GM12878 (cell line): ENCODE data around the gene MGME1. TPM values are rescaled to one million over a fixed set of nuclear protein-coding genes. Genes with fewer than 3 reads are reported as not detected.

Experiments used
- ATAC-seq: fragments of 200-7000 bp; cut with Tn5 transposase; 3 replicates; pipeline ENCODE4 v1.9.1; 2020; ENCODE audit warnings: mild to moderate bottlenecking, moderate library complexity
- BruUV-seq: library from RNA; stranded (reverse); fragments of 400-500 nt; replicated peaks from 2 replicates; lab custom pipeline; 2021; lab: Mats Ljungman, UMichigan
- CTCF ChIA-PET: fragments of 300-600 bp; sonication (Branson Sonifier 250); formaldehyde crosslinking; extraction: SDS; loops from one replicate; lab custom pipeline; 2021; ENCODE audit warnings: inconsistent platforms; lab: Yijun Ruan, JAX
- POLR2A ChIA-PET: fragments of 350-600 bp; formaldehyde crosslinking; extraction: SDS; loops from one replicate; lab custom pipeline; 2021; ENCODE audit warnings: inconsistent platforms; lab: Charles Lee
- RAD21 ChIA-PET: fragments of 300-600 bp; sonication (Branson Sonifier 250); formaldehyde crosslinking; loops from one replicate; lab custom pipeline; 2023; ENCODE audit warnings: antibody characterized with exemption; ENCODE audit not compliant: unreplicated experiment; lab: Charles Lee
- SMC1A ChIA-PET: fragments of 300-600 bp; sonication (Branson Sonifier 250); formaldehyde crosslinking; loops from one replicate; lab custom pipeline; 2023; ENCODE audit not compliant: unreplicated experiment, uncharacterized antibody; lab: Charles Lee
- DNase-seq: peaks from one replicate; pipeline ENCODE4 v3.0.0-alpha.2; 2011; ENCODE audit warnings: low read depth, low spot score
- FAIRE-seq: peaks from 3 replicates; lab custom pipeline; 2011; peaks lifted over from hg19 to GRCh38; lab: Jason Lieb, UNC
- H2AFZ ChIP-seq: 2 replicates; pipeline ENCODE4 v1.6.0; 2011; ENCODE audit warnings: low read depth, low read length, control low read depth; ENCODE audit not compliant: control insufficient read depth
- H3K27ac ChIP-seq: 2 replicates; pipeline ENCODE4 v1.5.1; 2011; ENCODE audit warnings: control low read depth; ENCODE audit not compliant: control insufficient read depth, insufficient read depth
- H3K27me3 ChIP-seq, 2 experiments: replicated peaks in 1 of 2; 2 replicates each; pipeline versions ENCODE4 v1.6.0 to v1.6.1; 2011; ENCODE audit warnings: low read length in 1 of 2; ENCODE audit not compliant: control insufficient read depth in 2 of 2, insufficient read depth in 2 of 2
- H3K36me3 ChIP-seq, 2 experiments: 2 replicates each; pipeline ENCODE4 v1.5.1; 2011; ENCODE audit warnings: low read length in 1 of 2; ENCODE audit not compliant: control insufficient read depth in 2 of 2, insufficient read depth in 2 of 2
- H3K4me1 ChIP-seq: 2 replicates; pipeline ENCODE4 v1.6.1; 2011; ENCODE audit warnings: mild to moderate bottlenecking, low read length, moderate library complexity, mixed read lengths; ENCODE audit not compliant: control insufficient read depth, insufficient read depth
- H3K4me2 ChIP-seq: 2 replicates; pipeline ENCODE4 v1.6.0; 2011; ENCODE audit warnings: control low read depth; ENCODE audit not compliant: control insufficient read depth, insufficient read depth
- H3K4me3 ChIP-seq: fragments of 200-600 bp; sonication (generic); 2 replicates; pipeline ENCODE4 v1.5.1; 2016
- H3K79me2 ChIP-seq: 2 replicates; pipeline ENCODE4 v1.6.0; 2011; ENCODE audit warnings: low read length; ENCODE audit not compliant: control insufficient read depth, insufficient read depth
- H3K9ac ChIP-seq: 2 replicates; pipeline ENCODE4 v1.8.0; 2011; ENCODE audit warnings: low read length, control low read depth, mixed read lengths; ENCODE audit not compliant: control insufficient read depth, insufficient read depth
- H3K9me3 ChIP-seq: replicated peaks from 3 replicates; pipeline ENCODE4 v1.5.1; 2011; ENCODE audit warnings: mild to moderate bottlenecking, low read length; ENCODE audit not compliant: control insufficient read depth, insufficient read depth
- H4K20me1 ChIP-seq: 2 replicates; pipeline ENCODE4 v1.6.0; 2011; ENCODE audit not compliant: control insufficient read depth, insufficient read depth
- BMI1 ChIP-seq: fragments of 450-650 bp; IDR thresholded peaks from 2 replicates; pipeline ENCODE4 v1.6.1; 2016; ENCODE audit warnings: mild to moderate bottlenecking, moderate library complexity, borderline replicate concordance
- CBFB ChIP-seq: IDR thresholded peaks from 2 replicates; pipeline ENCODE4 v1.6.1; 2016; ENCODE audit warnings: antibody characterized with exemption, low read depth
- CEBPB ChIP-seq, 2 experiments: fragments of 150-350 bp in 1 of 2; IDR thresholded peaks; 2 replicates each; pipeline ENCODE4 v1.6.1; 2012 to 2014; ENCODE audit warnings: low read depth in 2 of 2, low read length in 2 of 2, borderline replicate concordance in 1 of 2, inconsistent platforms in 1 of 2
- CHD1 ChIP-seq: IDR thresholded peaks from 2 replicates; pipeline ENCODE4 v1.6.1; 2012; ENCODE audit warnings: low read depth, low read length, improper control_type of control experiment
- HCFC1 ChIP-seq: fragments of 150-350 bp; IDR thresholded peaks from 2 replicates; pipeline ENCODE4 v1.6.1; 2014; ENCODE audit warnings: low read length
- HDAC2 ChIP-seq: fragments of 200-600 bp; sonication (generic); IDR thresholded peaks from 2 replicates; pipeline ENCODE4 v1.6.1; 2017
- HDGF ChIP-seq: fragments of 450-650 bp; IDR thresholded peaks from 2 replicates; pipeline ENCODE4 v1.6.1; 2016; ENCODE audit warnings: antibody characterized with exemption
- MEF2A ChIP-seq: IDR thresholded peaks from 2 replicates; pipeline ENCODE4 v1.6.1; 2011; ENCODE audit warnings: low read depth, mild to moderate bottlenecking, low read length, moderate library complexity; ENCODE audit not compliant: insufficient read depth
- MTA3 ChIP-seq: IDR thresholded peaks from 2 replicates; pipeline ENCODE4 v1.6.1; 2012; ENCODE audit warnings: low read length, inconsistent platforms, borderline replicate concordance
- NFYB ChIP-seq: IDR thresholded peaks from 2 replicates; pipeline ENCODE4 v1.6.1; 2011; ENCODE audit warnings: low read depth, mild to moderate bottlenecking, low read length, improper control_type of control experiment, moderate library complexity; ENCODE audit not compliant: insufficient read depth
- PML ChIP-seq: IDR thresholded peaks from 2 replicates; pipeline ENCODE4 v1.6.1; 2012; ENCODE audit warnings: low read length, inconsistent platforms
- POLR2AphosphoS2 ChIP-seq: IDR thresholded peaks from 2 replicates; pipeline ENCODE4 v1.6.1; 2011; ENCODE audit warnings: low read depth, mild to moderate bottlenecking, low read length, improper control_type of control experiment, moderate library complexity
- RBBP5 ChIP-seq: fragments of 200-600 bp; sonication (generic); conservative IDR thresholded peaks from 2 replicates; pipeline ENCODE4 v1.6.1; 2016
- RUNX3 ChIP-seq: IDR thresholded peaks from 2 replicates; pipeline ENCODE4 v1.6.1; 2012; ENCODE audit warnings: low read length, inconsistent platforms
- SIN3A ChIP-seq: IDR thresholded peaks from 2 replicates; pipeline ENCODE4 v1.6.1; 2012; ENCODE audit warnings: low read depth, low read length, improper control_type of control experiment
- SPI1 ChIP-seq: IDR thresholded peaks from 2 replicates; pipeline ENCODE4 v1.6.1; 2011; ENCODE audit warnings: low read depth, mild to moderate bottlenecking, low read length, moderate library complexity, borderline replicate concordance; ENCODE audit not compliant: insufficient read depth
- TAF1 ChIP-seq: IDR thresholded peaks from 2 replicates; pipeline ENCODE4 v1.6.1; 2011; ENCODE audit warnings: mild to moderate bottlenecking, low read depth, low read length, borderline replicate concordance
- ZNF207 ChIP-seq: fragments of 450-650 bp; IDR thresholded peaks from 2 replicates; pipeline ENCODE4 v1.6.1; 2014; ENCODE audit warnings: antibody characterized with exemption, mild to moderate bottlenecking, borderline replicate concordance
- WGBS: methylation state at CpG from one replicate; pipeline ENCODE4 v1.1.6; 2016; ENCODE audit warnings: low lambda C conversion rate; ENCODE audit not compliant: insufficient replicate concordance, insufficient coverage; ENCODE audit errors: missing lambda C conversion rate; 5-methylcytosine and 5-hydroxymethylcytosine counted together
- in situ Hi-C: fragments of 300-500 bp; cut with MboI; formaldehyde crosslinking; loops from 9 replicates; pipeline ENCODE4 v1.14.3; 2018; ENCODE audit warnings: mixed read lengths
- intact Hi-C: fragments of 100-400 bp; cut with micrococcal nuclease; formaldehyde crosslinking; loops from one replicate; pipeline ENCODE4 v1.14.2; 2022; ENCODE audit not compliant: unreplicated experiment
- polyA plus RNA-seq, 11 experiments: library from polyadenylated mRNA; depleted of rRNA in 4 of 11; unstranded in 6 of 11; stranded (reverse) in 5 of 11; fragments of >200 nt; fragmentation: Nextera tagmentation in 4 of 11; fragmentation: Illumina TruSeq in 1 of 11; extraction: Ambion mirVana in 4 of 11; extraction: Trizol in 1 of 11; gene quantifications; 1 replicate in 1 of 11; 2 replicates in 10 of 11; pipeline versions ENCODE4 v1.2.1 to v1.2.3, GENCODE V29; 2011 to 2016; ENCODE audit warnings: inconsistent platforms in 2 of 11, missing spikeins in 2 of 11, low read depth in 1 of 11
- total RNA-seq, 4 experiments: library from RNA; depleted of rRNA in 3 of 4; stranded (reverse); fragments of >200 nt in 3 of 4; fragmentation: Illumina TruSeq in 1 of 4; extraction: Trizol in 1 of 4; gene quantifications; 2 replicates each; pipeline versions ENCODE4 v1.2.1 to v1.2.3, GENCODE V29; 2013 to 2021
- TF ChIP-seq, protein P1 (sequence below): fragments of 150-350 bp; IDR thresholded peaks from 2 replicates; pipeline ENCODE4 v1.6.1; 2014; ENCODE audit warnings: mild to moderate bottlenecking, low read depth, low read length
- TF ChIP-seq, protein P2 (sequence below): IDR thresholded peaks from 2 replicates; pipeline ENCODE4 v1.6.1; 2011; ENCODE audit warnings: low read depth, low read length, improper control_type of control experiment, borderline replicate concordance
- TF ChIP-seq, protein P3 (sequence below): fragments of 450-650 bp; IDR thresholded peaks from 2 replicates; pipeline ENCODE4 v1.6.1; 2017; ENCODE audit warnings: low read depth, mild to moderate bottlenecking, moderate library complexity

Gene MGME1
- total and polyA plus RNA-seq, 10 of the 15 experiments (the other 5 are each of a cell fraction or from before 2014, with no cell fraction given) = 13.4 to 44.8 (median 30.6) TPM

DNA sequence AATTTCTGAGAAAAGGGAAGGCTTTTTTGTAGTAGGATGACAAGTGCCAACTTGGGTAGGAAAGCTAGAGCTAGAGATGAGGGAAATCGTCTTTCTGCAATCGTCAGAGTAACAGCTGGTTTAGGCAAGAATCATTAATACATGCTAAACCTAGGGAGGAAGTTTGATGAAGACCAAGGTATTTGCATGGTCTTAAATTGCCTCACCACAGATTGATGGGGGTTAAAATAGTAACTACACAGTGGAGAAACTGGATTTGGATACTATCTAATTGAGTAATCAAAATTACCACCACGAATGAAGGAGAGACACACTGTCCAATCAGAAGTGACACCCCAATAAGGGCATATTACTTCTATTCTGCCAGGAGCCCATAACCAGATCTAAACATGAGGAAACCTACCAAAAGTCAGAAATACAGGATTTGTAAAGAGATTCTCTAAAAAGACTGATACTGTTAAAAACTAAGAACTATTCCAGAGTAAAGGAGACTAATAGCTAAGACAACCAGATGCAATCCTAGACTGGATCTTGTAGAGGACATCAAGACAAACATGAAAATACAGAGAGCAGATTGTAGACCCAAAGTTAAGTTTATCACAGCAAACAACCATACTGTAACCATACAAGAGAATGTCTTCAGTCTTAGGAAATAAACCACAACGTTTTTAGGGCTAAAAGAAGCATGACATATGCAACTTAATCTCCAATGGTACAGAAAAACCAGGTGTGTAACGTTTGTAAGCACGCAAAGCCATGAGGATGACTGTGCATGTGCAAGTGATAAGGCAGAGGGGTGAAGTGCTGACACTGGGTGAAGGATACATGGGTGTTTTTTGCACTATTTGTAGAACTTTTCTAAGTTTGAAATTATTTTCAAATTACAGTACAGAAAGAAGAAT, 22.0 kb upstream of the MGME1 start:
- no peaks in the 10 kb centered on the region for H3K27me3 ChIP-seq
- POLR2A ChIA-PET = no interaction called here
- in situ Hi-C loops (no loop called here), intact Hi-C loops (no loop called here)
- H3K9ac ChIP-seq = no peak overlapping the region
- no peak overlapping the region for H3K4me2 ChIP-seq
- peaks cover 22% of the 10 kb centered on the region for H3K4me1 ChIP-seq
- H4K20me1 ChIP-seq = peaks cover 5% of the 10 kb centered on the region; the same call in 1 of the 2 replicates
- no peak overlapping the region for H3K4me3 ChIP-seq
- DNase-seq = no peak
- CTCF ChIA-PET = interaction anchor here (1.1 to 7.1 kb wide), 5 partner anchors 9 to 376 kb away, joined by 3 to 44 read pairs (median 6); no protein-coding TSS in a partner anchor
- FAIRE-seq = no peak
- H3K9me3 ChIP-seq = no peaks in the 10 kb centered on the region
- no peak overlapping the region for H3K27ac ChIP-seq
- H2AFZ ChIP-seq = no peak overlapping the region
- no TSS peak for BruUV-seq
- peaks cover 21 to 59% of the 10 kb centered on the region in 2 experiments for H3K36me3 ChIP-seq
- WGBS = 44% methylated on average over 6 of the region's 6 CpGs
- SMC1A ChIA-PET = interaction anchor here (2.0 to 2.8 kb wide), 2 partner anchors 12 to 21 kb away, joined by 6 to 10 read pairs; no protein-coding TSS in a partner anchor
- RAD21 ChIA-PET = interaction anchor here (1.0 to 2.0 kb wide), 6 partner anchors 9 to 264 kb away, joined by 3 to 6 read pairs (median 4); partner anchors contain the start of gene RRBP1
- ATAC-seq = peak; percentile 7; the same call in 2 of the 3 replicates
- H3K79me2 ChIP-seq = peaks cover 16% of the 10 kb centered on the region
- TF ChIP-seq, protein P1, sequence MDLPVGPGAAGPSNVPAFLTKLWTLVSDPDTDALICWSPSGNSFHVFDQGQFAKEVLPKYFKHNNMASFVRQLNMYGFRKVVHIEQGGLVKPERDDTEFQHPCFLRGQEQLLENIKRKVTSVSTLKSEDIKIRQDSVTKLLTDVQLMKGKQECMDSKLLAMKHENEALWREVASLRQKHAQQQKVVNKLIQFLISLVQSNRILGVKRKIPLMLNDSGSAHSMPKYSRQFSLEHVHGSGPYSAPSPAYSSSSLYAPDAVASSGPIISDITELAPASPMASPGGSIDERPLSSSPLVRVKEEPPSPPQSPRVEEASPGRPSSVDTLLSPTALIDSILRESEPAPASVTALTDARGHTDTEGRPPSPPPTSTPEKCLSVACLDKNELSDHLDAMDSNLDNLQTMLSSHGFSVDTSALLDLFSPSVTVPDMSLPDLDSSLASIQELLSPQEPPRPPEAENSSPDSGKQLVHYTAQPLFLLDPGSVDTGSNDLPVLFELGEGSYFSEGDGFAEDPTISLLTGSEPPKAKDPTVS = no peak
- TF ChIP-seq SPI1 (peak; percentile 3; the same call in 1 of the 2 replicates), CEBPB (IDR thresholded peaks at IDR 0.05; ENCODE audit: borderline replicate concordance in 1 of 2, low read depth in 2 of 2, low read length in 2 of 2) (no peak), CBFB (no peak), HDGF (no peak), RBBP5 (no peak), MEF2A (0 out of 2 replicates have a peak, but pooled peaks have one; percentile 27), HDAC2 (no peak), ZNF207 (no peak), HCFC1 (no peak), MTA3 (no peak), TAF1 (no peak), SIN3A (no peak), PML (0 out of 2 replicates have a peak, but pooled peaks have one; percentile 0), RUNX3 (peak; percentile 64), POLR2AphosphoS2 (no peak), CHD1 (no peak), BMI1 (no peak), NFYB (no peak)
- TF ChIP-seq, protein P2, sequence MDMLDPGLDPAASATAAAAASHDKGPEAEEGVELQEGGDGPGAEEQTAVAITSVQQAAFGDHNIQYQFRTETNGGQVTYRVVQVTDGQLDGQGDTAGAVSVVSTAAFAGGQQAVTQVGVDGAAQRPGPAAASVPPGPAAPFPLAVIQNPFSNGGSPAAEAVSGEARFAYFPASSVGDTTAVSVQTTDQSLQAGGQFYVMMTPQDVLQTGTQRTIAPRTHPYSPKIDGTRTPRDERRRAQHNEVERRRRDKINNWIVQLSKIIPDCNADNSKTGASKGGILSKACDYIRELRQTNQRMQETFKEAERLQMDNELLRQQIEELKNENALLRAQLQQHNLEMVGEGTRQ = no peak
- TF ChIP-seq, protein P3, sequence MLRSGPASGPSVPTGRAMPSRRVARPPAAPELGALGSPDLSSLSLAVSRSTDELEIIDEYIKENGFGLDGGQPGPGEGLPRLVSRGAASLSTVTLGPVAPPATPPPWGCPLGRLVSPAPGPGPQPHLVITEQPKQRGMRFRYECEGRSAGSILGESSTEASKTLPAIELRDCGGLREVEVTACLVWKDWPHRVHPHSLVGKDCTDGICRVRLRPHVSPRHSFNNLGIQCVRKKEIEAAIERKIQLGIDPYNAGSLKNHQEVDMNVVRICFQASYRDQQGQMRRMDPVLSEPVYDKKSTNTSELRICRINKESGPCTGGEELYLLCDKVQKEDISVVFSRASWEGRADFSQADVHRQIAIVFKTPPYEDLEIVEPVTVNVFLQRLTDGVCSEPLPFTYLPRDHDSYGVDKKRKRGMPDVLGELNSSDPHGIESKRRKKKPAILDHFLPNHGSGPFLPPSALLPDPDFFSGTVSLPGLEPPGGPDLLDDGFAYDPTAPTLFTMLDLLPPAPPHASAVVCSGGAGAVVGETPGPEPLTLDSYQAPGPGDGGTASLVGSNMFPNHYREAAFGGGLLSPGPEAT = no peak
